GM23338 (cell line): ENCODE results near the gene NEK2. TPM values are rescaled to one million over a fixed set of nuclear protein-coding genes. Genes with fewer than 3 reads are reported as not detected.
A peak's percentile ranks its signal among the peaks of the same experiment; 100 is the strongest.

Experiments
- ATAC-seq: fragments of 200-7000 bp; cut with Tn5 transposase; 3 replicates; pipeline ENCODE4 v1.9.1; 2020
- DNase-seq: peaks from one replicate; pipeline ENCODE4 v3.0.0-alpha.2; 2015; ENCODE audit warnings: low spot score
- H2AFZ ChIP-seq: fragments of 200-600 bp; sonication (generic); 2 replicates; pipeline ENCODE4 v1.8.0; 2016; ENCODE audit warnings: antibody characterized with exemption, mild to moderate bottlenecking, moderate library complexity
- H3F3A ChIP-seq: fragments of 200-600 bp; sonication (generic); replicated peaks from 2 replicates; pipeline ENCODE4 v1.8.0; 2017; ENCODE audit warnings: antibody characterized with exemption, mixed run types, low read depth
- H3K27ac ChIP-seq: fragments of 200-600 bp; sonication (generic); 2 replicates; pipeline ENCODE4 v1.6.1; 2016; ENCODE audit warnings: low read depth
- H3K27me3 ChIP-seq: fragments of 200-600 bp; sonication (generic); 2 replicates; pipeline ENCODE4 v1.8.0; 2016; ENCODE audit warnings: mild to moderate bottlenecking, mixed run types, moderate library complexity; ENCODE audit not compliant: insufficient read depth
- H3K36me3 ChIP-seq: fragments of 200-600 bp; sonication (generic); 2 replicates; pipeline ENCODE4 v1.8.0; 2016; ENCODE audit warnings: mild to moderate bottlenecking; ENCODE audit not compliant: insufficient read depth
- H3K4me1 ChIP-seq: fragments of 200-600 bp; sonication (generic); 2 replicates; pipeline ENCODE4 v1.8.0; 2016; ENCODE audit warnings: mild to moderate bottlenecking, moderate library complexity; ENCODE audit not compliant: insufficient read depth
- H3K4me2 ChIP-seq: fragments of 200-600 bp; sonication (generic); 2 replicates; pipeline ENCODE4 v1.7.1; 2017; ENCODE audit warnings: mixed run types
- H3K4me3 ChIP-seq: fragments of 200-600 bp; sonication (generic); 2 replicates; pipeline ENCODE4 v1.6.1; 2016; ENCODE audit warnings: mixed run types
- H3K79me2 ChIP-seq: fragments of 200-600 bp; sonication (generic); replicated peaks from 2 replicates; pipeline ENCODE4 v1.8.0; 2017; ENCODE audit warnings: mild to moderate bottlenecking; ENCODE audit not compliant: insufficient read depth
- H3K9me2 ChIP-seq: fragments of 200-600 bp; sonication (generic); 2 replicates; pipeline ENCODE4 v1.8.0; 2017; ENCODE audit not compliant: insufficient read depth
- H4K20me1 ChIP-seq: fragments of 200-600 bp; sonication (generic); replicated peaks from 2 replicates; pipeline ENCODE4 v1.8.0; 2017; ENCODE audit warnings: mild to moderate bottlenecking; ENCODE audit not compliant: insufficient read depth
- H3K27ac Mint-ChIP-seq: 2 replicates; pipeline ENCODE4 v1.8.0; 2020; ENCODE audit warnings: inconsistent platforms, mild to moderate bottlenecking, moderate library complexity, mixed read lengths
- H3K27me3 Mint-ChIP-seq: 3 replicates; pipeline ENCODE4 v1.8.0; 2022; ENCODE audit warnings: low read depth, mild to moderate bottlenecking, moderate library complexity, mixed read lengths, inconsistent platforms; ENCODE audit not compliant: insufficient read depth, poor library complexity
- H3K36me3 Mint-ChIP-seq: 3 replicates; pipeline ENCODE4 v1.8.0; 2021; ENCODE audit warnings: low read depth, mild to moderate bottlenecking, inconsistent platforms, moderate library complexity, mixed read lengths
- H3K4me1 Mint-ChIP-seq: 3 replicates; pipeline ENCODE4 v1.8.0; 2020; ENCODE audit warnings: mild to moderate bottlenecking, inconsistent platforms, mixed read lengths
- H3K4me3 Mint-ChIP-seq: 3 replicates; pipeline ENCODE4 v1.8.0; 2021; ENCODE audit warnings: moderate library complexity, mild to moderate bottlenecking, inconsistent platforms, mixed read lengths
- H3K9me3 Mint-ChIP-seq: 3 replicates; pipeline ENCODE4 v1.8.0; 2020; ENCODE audit warnings: moderate library complexity, mild to moderate bottlenecking, inconsistent platforms, mixed read lengths
- CREB1 ChIP-seq: fragments of 250-450 bp; sonication (Bioruptor Pico); IDR thresholded peaks from 2 replicates; pipeline ENCODE4 v1.5.0; 2020; ENCODE audit warnings: low read depth, mild to moderate bottlenecking, moderate library complexity
- CTCF ChIP-seq, 2 experiments: fragments of 200-600 bp in 1 of 2; sonication (generic) in 1 of 2; conservative IDR thresholded peaks; 2 replicates each; pipeline versions ENCODE4 v1.5.1 to v1.6.1; 2016 to 2017; ENCODE audit warnings: antibody characterized with exemption in 2 of 2, low read depth in 2 of 2, mild to moderate bottlenecking in 2 of 2, moderate library complexity in 1 of 2
- JUNB ChIP-seq: IDR thresholded peaks from one replicate; pipeline ENCODE4 v1.6.1; 2016; ENCODE audit warnings: antibody characterized with exemption; ENCODE audit not compliant: unreplicated experiment
- NANOG ChIP-seq: IDR thresholded peaks from 2 replicates; pipeline ENCODE4 v1.6.1; 2016; ENCODE audit warnings: antibody characterized with exemption, borderline replicate concordance
- POLR2AphosphoS5 ChIP-seq: IDR thresholded peaks from 2 replicates; pipeline ENCODE4 v1.6.1; 2016; ENCODE audit warnings: antibody characterized with exemption, low read depth
- ZNF114 ChIP-seq: fragments of 250-450 bp; sonication (Bioruptor Pico); IDR thresholded peaks from 2 replicates; pipeline ENCODE4 v1.5.0; 2020; ENCODE audit warnings: mild to moderate bottlenecking, moderate library complexity
- polyA plus RNA-seq: library from polyadenylated mRNA; unstranded; fragments of >200 nt; fragmentation: Nextera tagmentation; extraction: Ambion mirVana; gene quantifications from 2 replicates; pipeline ENCODE4 v1.2.1, GENCODE V29; 2016
- total RNA-seq: library from RNA; depleted of rRNA; stranded (reverse); fragments of >200 nt; shearing (Covaris generic); gene quantifications from 2 replicates; pipeline ENCODE4 v1.2.3, GENCODE V29; 2014
- TF ChIP-seq, protein P1 (sequence below): fragments of 250-450 bp; sonication (Bioruptor Pico); IDR thresholded peaks from 2 replicates; pipeline ENCODE4 v1.5.0; 2020; ENCODE audit warnings: mild to moderate bottlenecking, moderate library complexity

NEK2 gene
- total and polyA plus RNA-seq, 2 experiments from 2014 or later = 17.0 to 24.9 TPM

GRCh38 chr1:211616965-211617297 lies 58.5 kb downstream of the NEK2 start (continued):
- no peak for TF ChIP-seq ZNF114 (CRISPR knock-in tag)
- TF ChIP-seq, protein P1, sequence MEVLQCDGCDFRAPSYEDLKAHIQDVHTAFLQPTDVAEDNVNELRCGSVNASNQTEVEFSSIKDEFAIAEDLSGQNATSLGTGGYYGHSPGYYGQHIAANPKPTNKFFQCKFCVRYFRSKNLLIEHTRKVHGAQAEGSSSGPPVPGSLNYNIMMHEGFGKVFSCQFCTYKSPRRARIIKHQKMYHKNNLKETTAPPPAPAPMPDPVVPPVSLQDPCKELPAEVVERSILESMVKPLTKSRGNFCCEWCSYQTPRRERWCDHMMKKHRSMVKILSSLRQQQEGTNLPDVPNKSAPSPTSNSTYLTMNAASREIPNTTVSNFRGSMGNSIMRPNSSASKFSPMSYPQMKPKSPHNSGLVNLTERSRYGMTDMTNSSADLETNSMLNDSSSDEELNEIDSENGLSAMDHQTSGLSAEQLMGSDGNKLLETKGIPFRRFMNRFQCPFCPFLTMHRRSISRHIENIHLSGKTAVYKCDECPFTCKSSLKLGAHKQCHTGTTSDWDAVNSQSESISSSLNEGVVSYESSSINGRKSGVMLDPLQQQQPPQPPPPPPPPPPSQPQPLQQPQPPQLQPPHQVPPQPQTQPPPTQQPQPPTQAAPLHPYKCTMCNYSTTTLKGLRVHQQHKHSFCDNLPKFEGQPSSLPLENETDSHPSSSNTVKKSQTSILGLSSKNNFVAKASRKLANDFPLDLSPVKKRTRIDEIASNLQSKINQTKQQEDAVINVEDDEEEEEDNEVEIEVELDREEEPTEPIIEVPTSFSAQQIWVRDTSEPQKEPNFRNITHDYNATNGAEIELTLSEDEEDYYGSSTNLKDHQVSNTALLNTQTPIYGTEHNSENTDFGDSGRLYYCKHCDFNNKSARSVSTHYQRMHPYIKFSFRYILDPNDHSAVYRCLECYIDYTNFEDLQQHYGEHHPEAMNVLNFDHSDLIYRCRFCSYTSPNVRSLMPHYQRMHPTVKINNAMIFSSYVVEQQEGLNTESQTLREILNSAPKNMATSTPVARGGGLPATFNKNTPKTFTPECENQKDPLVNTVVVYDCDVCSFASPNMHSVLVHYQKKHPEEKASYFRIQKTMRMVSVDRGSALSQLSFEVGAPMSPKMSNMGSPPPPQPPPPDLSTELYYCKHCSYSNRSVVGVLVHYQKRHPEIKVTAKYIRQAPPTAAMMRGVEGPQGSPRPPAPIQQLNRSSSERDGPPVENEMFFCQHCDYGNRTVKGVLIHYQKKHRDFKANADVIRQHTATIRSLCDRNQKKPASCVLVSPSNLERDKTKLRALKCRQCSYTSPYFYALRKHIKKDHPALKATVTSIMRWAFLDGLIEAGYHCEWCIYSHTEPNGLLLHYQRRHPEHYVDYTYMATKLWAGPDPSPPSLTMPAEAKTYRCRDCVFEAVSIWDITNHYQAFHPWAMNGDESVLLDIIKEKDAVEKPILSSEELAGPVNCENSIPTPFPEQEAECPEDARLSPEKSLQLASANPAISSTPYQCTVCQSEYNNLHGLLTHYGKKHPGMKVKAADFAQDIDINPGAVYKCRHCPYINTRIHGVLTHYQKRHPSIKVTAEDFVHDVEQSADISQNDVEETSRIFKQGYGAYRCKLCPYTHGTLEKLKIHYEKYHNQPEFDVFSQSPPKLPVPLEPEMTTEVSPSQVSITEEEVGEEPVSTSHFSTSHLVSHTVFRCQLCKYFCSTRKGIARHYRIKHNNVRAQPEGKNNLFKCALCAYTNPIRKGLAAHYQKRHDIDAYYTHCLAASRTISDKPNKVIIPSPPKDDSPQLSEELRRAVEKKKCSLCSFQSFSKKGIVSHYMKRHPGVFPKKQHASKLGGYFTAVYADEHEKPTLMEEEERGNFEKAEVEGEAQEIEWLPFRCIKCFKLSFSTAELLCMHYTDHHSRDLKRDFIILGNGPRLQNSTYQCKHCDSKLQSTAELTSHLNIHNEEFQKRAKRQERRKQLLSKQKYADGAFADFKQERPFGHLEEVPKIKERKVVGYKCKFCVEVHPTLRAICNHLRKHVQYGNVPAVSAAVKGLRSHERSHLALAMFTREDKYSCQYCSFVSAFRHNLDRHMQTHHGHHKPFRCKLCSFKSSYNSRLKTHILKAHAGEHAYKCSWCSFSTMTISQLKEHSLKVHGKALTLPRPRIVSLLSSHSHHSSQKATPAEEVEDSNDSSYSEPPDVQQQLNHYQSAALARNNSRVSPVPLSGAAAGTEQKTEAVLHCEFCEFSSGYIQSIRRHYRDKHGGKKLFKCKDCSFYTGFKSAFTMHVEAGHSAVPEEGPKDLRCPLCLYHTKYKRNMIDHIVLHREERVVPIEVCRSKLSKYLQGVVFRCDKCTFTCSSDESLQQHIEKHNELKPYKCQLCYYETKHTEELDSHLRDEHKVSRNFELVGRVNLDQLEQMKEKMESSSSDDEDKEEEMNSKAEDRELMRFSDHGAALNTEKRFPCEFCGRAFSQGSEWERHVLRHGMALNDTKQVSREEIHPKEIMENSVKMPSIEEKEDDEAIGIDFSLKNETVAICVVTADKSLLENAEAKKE (CRISPR knock-in tag) = no peak

DNA sequence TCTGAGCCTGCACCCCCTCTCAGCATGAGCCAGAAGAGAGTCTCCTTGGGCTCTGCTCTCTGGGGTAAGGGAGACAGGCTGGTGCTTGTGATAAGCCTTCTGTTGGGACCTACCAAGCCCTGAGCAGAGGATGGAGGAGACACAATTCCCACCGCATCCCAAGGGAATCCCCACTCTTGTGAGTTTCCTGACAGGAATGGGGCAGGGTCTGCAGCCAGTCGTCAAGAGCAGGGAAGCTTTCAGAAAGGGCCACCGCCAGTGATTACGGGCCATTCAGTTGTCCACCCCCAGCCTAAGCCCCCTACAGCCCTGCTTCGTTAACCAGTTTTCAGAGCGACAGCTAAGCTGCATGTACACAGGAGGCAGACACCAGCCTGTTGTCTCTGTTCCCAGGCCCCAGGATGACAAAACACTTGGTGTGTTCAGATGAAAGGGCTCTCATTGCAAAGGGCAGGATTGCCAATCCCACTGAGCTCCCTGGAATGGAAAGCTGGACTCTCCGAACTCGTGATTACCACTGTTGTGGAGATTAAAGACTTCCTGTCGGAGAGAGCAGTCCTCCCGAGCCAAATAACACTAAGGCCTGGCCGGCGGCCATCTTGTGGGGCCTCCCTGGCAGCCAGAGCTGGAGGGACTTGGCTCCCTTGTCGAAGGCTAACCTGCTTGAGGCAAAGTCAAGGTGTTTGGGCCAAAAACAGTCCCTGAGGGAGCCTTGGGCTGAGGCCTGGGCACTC lies 59.0 kb downstream of the NEK2 start:
- Mint-ChIP-seq H3K4me3 (no peak overlapping the region), H3K4me1 (peaks cover 3% of the 10 kb centered on the region; the same call in 1 of the 3 replicates), H3K27ac (no peak overlapping the region), H3K9me3 (no peaks in the 10 kb centered on the region), H3K27me3 (peaks cover 2% of the 10 kb centered on the region), H3K36me3 (no peaks in the 10 kb centered on the region)
- no peak overlapping the region for H3K27ac ChIP-seq
- H3K4me2 ChIP-seq = no peak overlapping the region
- H3K9me2 ChIP-seq = no peaks in the 10 kb centered on the region
- H3K4me1 ChIP-seq = no peaks in the 10 kb centered on the region
- DNase-seq = no peak
- no peaks in the 10 kb centered on the region for H3F3A ChIP-seq
- H3K4me3 ChIP-seq = no peak overlapping the region
- no peaks in the 10 kb centered on the region for H3K79me2 ChIP-seq
- ATAC-seq = no peak
- peak overlapping the region; percentile 86; the same call in 1 of the 2 replicates for H2AFZ ChIP-seq
- H3K27me3 ChIP-seq = no peaks in the 10 kb centered on the region
- no peaks in the 10 kb centered on the region for H4K20me1 ChIP-seq
- H3K36me3 ChIP-seq = no peaks in the 10 kb centered on the region
- no peak for TF ChIP-seq ZNF114 (CRISPR knock-in tag)
- TF ChIP-seq JUNB = no peak
- TF ChIP-seq CREB1 = no peak
- TF ChIP-seq POLR2AphosphoS5 = no peak
- TF ChIP-seq, protein P1 (CRISPR knock-in tag) = no peak
- TF ChIP-seq CTCF (conservative IDR thresholded peaks at IDR 0.05; ENCODE audit: low read depth in 2 of 2) = no peak
- TF ChIP-seq NANOG = no peak
